Erythroblast (primary cell): ENCODE results near the gene GNA12.

Experiments
- GATA1 ChIP-seq: IDR thresholded peaks from 2 replicates; pipeline ENCODE4 v1.6.1; 2011; ENCODE audit warnings: low read depth, mild to moderate bottlenecking, control low read depth, low read length, moderate library complexity
- POLR2A ChIP-seq: IDR thresholded peaks from 2 replicates; pipeline ENCODE4 v1.6.1; 2011; ENCODE audit warnings: mild to moderate bottlenecking, low read length

- no peak for TF ChIP-seq GATA1
- no peak for TF ChIP-seq POLR2A
Measured at GRCh38 chr7:2802101-2802500, 42.0 kb downstream of the GNA12 start.
